Stimulated activated CD4-positive, alpha-beta T cell treated with anti-CD3 and anti-CD28 coated beads, Interleukin-15, amount 100 ng/mL, for 1 hour (primary cell): ENCODE results near the gene ANKRD9.
"Not testable (repeated sequence)": the region's sequence is repeated elsewhere in the genome, so short reads cannot be mapped to it uniquely, and the experiment has no call there.

Source experiments
- DNase-seq, 2 donors: peaks; one replicate each; pipeline ENCODE4 v3.0.0-alpha.2; 2020; ENCODE audit warnings: low read depth in 1 of 2, low spot score in 1 of 2

Gene ANKRD9

GRCh38 chr14:102538602-102539543, 29.3 kb upstream of the ANKRD9 start:
- no peak for DNase-seq

DNA sequence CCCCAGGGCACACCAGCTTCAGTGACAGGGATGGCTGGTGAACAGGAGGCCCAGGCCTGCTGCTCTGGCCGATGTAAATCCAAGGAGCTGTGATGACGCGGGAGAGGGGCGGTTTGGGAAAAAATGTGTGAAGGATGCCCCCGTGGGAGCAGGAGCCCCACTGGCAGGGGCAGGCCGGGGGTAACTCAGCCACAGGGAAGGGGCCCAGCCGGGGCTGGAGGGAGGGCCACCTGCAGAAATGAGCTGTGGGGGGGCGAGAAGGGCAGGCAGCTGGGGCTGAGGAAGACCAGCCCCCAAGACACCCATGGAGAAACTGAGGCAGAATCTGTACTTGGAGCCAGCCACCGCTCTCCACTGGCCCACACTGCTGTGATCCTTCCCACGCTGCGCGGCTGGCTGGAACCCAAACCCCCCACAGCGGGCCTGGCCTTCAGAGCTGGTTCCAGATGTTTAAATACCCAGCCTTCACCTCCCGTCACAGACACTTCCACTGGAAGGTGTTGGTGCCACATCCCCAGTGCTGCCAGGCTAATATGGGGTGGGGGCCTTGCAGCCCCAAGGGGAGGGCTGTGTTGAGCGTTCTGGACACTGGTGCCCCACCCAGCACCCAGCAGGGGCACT, 28.5 kb upstream of the ANKRD9 start:
- no peak for DNase-seq

DNA sequence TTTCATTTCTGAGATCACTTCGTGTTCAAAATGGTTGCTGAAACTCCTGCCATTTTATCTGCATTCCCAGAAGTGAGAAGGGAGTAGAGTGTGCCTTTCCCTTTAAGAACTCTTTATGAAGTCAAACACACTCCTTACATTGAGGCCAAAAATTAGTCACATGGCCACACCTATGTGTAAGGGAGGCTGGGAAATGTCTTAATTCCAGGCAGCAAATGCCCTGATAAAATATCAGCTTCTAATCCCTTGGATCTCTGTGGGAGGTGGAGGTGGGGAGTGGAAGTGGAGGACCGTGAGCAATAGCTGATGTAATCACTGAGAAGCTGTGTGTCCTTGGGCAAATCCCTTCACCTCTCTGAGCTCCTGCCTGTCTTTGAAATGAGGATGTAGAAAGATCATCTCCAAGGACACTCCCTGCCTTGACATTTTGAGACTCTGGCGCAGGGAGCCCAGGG, 22.7 kb upstream of the ANKRD9 start:
- DNase-seq = no peak

GRCh38 chr14:102530828-102531478, 21.4 kb upstream of the ANKRD9 start:
- DNase-seq = no peak

DNA sequence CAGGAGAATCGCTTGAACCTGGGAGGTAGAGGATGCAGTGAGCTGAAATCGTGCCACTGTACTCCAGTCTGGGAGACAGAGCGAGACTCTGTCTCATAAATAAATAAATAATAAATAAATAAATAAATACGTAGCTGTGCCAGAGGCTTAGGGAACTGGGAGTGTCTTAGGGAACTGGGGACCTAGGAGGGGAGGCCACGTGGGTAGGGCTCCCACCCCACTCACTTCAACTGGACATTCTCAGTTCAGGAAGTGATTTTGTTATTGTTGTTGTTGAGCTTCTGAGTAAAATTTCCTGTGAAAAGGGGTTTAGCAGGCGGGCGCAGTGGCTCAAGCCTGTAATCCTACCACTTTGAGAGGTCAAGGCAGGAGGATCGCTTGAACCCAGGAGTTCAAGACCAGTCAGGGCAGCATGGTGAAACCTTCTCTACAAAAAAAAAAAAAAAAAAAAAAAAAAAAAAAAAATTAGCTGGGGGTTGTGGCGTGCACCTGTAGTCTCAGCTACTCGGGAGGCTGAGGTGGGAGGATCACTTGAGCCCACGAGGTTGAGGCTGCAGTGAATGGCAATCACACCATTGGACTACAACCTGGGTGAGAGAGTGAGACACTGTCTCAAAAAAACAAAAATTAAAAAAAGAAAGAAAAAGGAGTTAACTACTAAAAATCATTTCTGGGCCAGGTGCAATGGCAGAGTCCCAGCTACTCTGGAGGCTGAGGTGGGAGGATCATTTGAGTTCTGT, 19.0 kb upstream of the ANKRD9 start:
- no peak for DNase-seq

DNA sequence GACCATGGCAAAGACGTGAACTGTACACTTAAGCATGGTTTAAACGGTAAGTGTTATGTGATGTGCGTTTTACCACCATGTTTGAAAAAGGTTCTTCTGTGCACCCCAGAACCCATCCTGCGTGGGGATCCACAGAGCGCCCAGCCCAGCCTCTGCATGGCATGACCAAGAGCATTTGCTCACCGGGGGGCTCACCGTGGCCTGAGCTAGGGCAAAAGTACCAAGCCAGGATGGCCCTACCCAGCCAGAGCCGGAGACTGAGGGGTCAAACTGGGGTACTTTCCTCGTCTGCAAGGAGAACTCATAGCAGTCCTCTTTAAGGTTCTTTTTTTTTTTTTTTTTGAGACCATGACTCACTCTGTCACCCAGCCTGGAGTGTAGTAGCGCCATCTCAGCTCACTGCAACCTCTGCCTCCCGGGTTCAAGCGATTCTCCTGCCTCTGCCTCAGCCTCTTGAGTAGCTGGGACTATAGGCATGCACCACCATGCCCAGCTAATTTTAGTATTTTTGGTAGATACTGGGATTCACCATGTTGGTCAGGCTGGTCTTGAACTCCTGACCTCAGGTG, 16.4 kb upstream of the ANKRD9 start:
- DNase-seq = no peak

GRCh38 chr14:102525219-102525928, 15.8 kb upstream of the ANKRD9 start:
- no peak for DNase-seq

DNA sequence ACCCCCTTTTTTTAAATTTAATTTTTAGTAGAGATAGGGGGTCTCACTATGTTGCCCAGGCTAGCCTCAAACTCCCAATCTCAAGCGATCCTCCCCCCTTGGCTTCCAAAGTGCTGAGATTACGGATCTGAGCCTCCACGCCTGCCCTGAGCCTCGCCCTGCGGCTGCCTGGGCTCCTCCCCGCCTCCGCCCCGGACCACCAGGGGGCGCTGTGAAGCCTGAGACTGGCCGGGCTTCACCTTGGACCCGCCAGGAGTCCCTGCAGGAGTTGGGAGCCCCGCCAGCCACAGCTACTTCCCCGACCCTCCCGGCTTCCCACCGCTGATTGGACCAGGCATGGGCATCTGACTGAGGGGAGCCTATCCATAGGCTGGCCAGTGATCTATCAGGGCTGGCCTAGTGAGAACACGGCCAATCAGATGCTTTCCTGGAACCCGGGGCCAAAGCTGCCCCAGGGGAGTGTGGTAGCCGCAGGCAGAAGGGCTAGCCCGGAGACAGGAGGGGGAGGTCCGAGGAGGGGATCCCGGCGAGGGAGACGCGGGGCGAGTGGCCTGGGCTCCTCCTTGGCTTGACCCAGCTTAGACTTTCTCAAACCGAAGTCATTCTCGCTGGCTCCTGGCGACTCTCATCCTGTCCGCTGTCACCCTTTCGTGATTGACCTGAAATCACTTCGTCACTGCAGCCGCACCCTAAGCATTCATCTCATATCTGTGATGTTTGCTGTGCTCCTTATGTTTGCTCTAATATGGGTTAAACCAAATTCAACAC, 15.1 kb upstream of the ANKRD9 start:
- peak; percentile 80 to 92 for DNase-seq

- DNase-seq = no peak
These were observed 14.2 kb upstream of the ANKRD9 start for GRCh38 chr14:102523569-102524450.

GRCh38 chr14:102523200-102523568, 13.6 kb upstream of the ANKRD9 start:
- DNase-seq = no peak

- not testable (repeated sequence) for DNase-seq
These were observed 10.1 kb upstream of the ANKRD9 start for GRCh38 chr14:102519709-102520108.

DNA sequence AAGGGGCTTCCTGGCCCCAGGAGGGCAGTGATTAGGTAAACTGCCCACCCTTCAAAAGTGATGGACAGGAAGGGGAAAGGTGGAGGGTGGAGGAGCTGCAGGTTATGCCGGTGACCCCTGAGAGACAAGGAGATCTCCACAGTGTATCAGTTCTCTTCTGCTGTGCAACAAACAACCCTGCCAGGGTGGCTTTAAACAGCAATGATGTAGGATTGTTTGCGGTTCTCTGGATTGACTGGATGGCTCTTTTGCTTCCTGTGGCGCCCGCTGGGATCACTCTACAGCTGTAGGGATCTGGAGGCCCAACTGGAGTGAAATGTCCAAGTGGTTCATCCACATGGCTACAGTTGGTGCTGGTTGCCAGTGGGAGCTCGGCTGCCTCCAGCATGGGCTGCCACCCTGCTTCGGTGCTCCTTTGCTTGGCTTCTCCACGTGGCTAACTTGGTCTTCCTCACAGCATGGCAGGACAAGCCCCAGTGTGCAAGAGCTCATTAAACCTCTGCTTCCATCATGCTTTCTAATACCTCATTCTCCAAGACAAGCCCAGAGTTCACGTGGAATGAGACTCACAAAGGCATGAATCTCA, 8.6 kb upstream of the ANKRD9 start:
- DNase-seq = no peak

DNA sequence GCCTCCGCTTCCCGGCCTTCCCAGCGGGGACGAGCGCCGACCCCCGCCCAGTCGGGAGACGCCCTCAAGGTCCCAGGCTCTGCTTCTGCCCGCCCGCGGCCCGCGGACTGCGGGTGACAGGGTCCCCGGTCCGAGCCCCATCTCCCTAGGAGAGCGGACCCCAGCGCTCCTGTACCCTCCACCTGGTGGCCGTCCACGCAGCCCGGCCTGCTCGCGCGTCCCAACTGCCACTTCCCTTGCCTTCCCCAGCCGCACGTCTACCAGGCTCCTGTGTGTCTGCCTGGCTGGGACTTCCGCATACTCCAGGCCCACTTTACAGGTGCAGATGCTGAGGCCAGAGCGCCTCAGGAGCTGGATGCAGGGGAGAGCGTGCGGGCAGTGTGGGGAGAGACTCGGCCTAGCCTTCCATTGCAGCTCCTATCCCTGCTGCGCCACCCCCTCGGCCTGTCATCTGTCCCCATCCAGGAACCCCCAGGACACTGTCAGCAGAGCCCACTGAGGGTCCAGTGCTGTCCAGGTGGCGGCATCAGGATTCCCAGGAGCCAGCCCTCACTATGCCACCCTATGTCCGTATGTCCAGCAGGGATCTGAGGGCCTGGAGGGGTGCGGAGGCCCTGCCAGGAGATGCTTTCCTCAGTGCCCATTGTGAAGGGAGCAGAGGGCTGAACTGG, 8.0 kb upstream of the ANKRD9 start:
- DNase-seq = no peak

DNA sequence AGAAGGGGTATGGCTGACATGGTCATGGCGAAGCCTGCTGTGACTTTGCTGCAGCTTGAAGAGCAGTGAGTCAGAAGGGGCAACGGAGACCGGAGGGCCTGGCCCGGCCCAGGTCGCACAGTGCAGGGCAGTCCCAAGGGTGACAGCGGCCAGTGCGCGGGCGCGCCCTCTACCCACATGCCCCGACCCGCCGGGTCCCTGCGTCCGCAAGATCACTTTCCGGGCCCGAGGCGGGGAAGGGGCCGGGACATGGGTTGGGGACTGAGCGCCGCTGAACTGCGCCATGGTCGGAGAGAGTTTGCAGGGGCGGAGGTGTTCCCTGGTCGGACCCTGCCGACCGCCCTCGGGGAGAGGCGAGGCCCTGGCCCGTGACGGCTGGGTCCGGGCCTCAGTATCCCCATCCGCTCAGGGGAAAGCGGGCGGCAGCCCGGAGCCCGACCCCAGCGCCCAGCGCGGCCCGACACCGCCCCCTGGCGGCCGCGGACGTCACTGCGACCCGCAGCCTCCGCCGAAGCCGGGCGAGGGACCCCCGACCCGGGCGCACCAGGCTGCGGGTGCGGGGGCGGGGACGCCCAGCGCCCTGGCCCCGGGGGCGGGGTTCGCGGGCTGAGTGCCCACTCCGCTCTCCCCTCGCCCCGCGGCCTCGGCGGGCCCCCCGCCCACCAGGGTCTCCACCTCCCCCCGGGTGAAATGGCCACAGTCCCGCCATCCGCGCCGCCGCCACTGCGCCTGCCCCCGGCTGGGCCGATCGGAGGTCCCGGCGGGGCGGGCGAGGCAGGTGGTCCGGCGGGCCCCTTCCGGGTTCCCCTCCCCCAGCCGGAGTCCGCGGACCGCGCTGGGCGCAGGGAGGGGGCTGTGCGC, 7.2 kb upstream of the ANKRD9 start:
- DNase-seq = peak; percentile 42 to 61

DNA sequence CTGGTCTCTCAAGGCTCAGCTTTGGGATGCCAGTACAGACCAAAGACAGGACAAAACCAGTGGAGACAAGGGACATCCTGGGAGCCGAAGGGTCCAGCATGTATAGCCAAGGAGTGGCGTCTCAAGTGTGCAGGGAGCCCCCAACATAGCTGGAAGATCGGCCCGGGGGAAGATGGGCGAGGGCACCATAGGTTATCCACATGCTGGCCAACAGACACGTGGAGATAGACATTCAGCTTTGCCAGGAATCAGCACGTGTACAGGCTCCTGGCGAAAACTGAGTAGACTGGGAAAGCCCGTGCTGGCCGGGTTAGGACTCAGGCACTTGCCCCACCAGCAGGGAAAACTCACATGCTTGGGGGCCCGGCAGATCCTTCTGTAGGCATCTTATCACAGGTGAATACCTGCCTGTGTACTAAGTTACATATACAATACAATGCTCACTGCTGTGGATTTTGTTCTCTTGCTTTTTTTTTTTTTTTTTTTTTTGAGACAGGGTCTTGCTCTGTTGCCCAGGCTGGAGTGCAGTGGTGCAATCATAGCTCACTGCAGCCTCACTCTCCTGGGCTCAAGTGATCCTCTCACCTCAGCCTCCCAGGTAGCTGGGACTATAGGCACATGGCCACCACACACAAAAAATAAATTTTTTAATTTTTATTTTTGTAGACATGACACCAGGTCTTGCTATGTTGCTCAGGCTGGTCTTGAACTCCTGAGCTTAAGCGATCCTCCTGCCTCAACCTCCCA, 5.6 kb upstream of the ANKRD9 start:
- no peak for DNase-seq
